K562 (cell line): Measurements from ENCODE around the gene DYNLT5. TPM values are rescaled to one million over a fixed set of nuclear protein-coding genes. Genes with fewer than 3 reads are reported as not detected.

Source experiments
- ATAC-seq: fragments of 200-7000 bp; cut with Tn5 transposase; 3 replicates; pipeline ENCODE4 v1.9.1; 2020; ENCODE audit warnings: moderate library complexity
- BruUV-seq: library from RNA; stranded (reverse); fragments of 400-500 nt; replicated peaks from 2 replicates; lab custom pipeline; 2021; lab: Mats Ljungman, UMichigan
- CTCF ChIA-PET: fragments of 300-600 bp; formaldehyde crosslinking; extraction: SDS; loops from one replicate; lab custom pipeline; 2021; ENCODE audit warnings: low intra/inter-chr PET ratio; lab: Yijun Ruan, JAX
- POLR2A ChIA-PET: fragments of 300-600, 350-650 bp; sonication (Branson Sonifier 250); formaldehyde crosslinking; extraction: SDS; loops from one replicate; lab custom pipeline; 2021; ENCODE audit warnings: antibody characterized with exemption, inconsistent platforms; lab: Yijun Ruan, JAX
- DNase-seq, 4 experiments: peaks; one replicate each; pipeline versions ENCODE4 v3.0.0 to v3.0.0-alpha.2; 2011 to 2018; ENCODE audit warnings: low spot score in 3 of 4, mixed read lengths in 3 of 4; ENCODE audit errors: extremely low read depth in 1 of 4
- FAIRE-seq: peaks from 2 replicates; lab custom pipeline; 2011; peaks lifted over from hg19 to GRCh38; lab: Jason Lieb, UNC
- H2AFZ ChIP-seq: 2 replicates; pipeline ENCODE4 v1.6.0; 2011; ENCODE audit warnings: low read depth, low read length, control low read depth, inconsistent platforms
- H3K27ac ChIP-seq: fragments of 200-600 bp; 3 replicates; pipeline ENCODE4 v1.8.0; 2011; ENCODE audit warnings: low read depth, mild to moderate bottlenecking, control low read depth, inconsistent platforms, low read length, moderate library complexity, mixed read lengths; ENCODE audit errors: extremely low read depth
- H3K27me3 ChIP-seq, 2 experiments: fragments of 300-600 bp in 1 of 2; 2 replicates in 1 of 2; 3 replicates in 1 of 2; pipeline versions ENCODE4 v1.6.0 to v1.8.0; 2011; ENCODE audit warnings: inconsistent platforms in 2 of 2, low read length in 2 of 2, mild to moderate bottlenecking in 1 of 2, mixed read lengths in 1 of 2, moderate library complexity in 1 of 2; ENCODE audit not compliant: control insufficient read depth in 2 of 2, insufficient read depth in 2 of 2
- H3K36me3 ChIP-seq: fragments of 300-600 bp; 3 replicates; pipeline ENCODE4 v1.8.0; 2011; ENCODE audit warnings: mild to moderate bottlenecking, low read length, inconsistent platforms; ENCODE audit not compliant: control insufficient read depth, insufficient read depth
- H3K4me1 ChIP-seq, 2 experiments: fragments of 200-600 bp in 1 of 2; replicated peaks in 1 of 2; 2 replicates in 1 of 2; 3 replicates in 1 of 2; pipeline versions ENCODE4 v1.5.1 to v1.8.0; 2011; ENCODE audit warnings: inconsistent platforms in 2 of 2, low read length in 2 of 2, mild to moderate bottlenecking in 1 of 2, mixed read lengths in 1 of 2, moderate library complexity in 1 of 2; ENCODE audit not compliant: control insufficient read depth in 2 of 2, insufficient read depth in 2 of 2
- H3K4me2 ChIP-seq: 2 replicates; pipeline ENCODE4 v1.6.1; 2011; ENCODE audit warnings: low read length, control low read depth, inconsistent platforms, mixed read lengths; ENCODE audit not compliant: insufficient read depth
- H3K4me3 ChIP-seq: fragments of 200-600 bp; sonication (generic), shearing (Covaris generic); 2 replicates; pipeline ENCODE4 v1.5.1; 2016; ENCODE audit warnings: control low read depth, inconsistent platforms
- H3K79me2 ChIP-seq: fragments of 200-600 bp; 3 replicates; pipeline ENCODE4 v1.8.0; 2011; ENCODE audit warnings: low read length, inconsistent platforms; ENCODE audit not compliant: control insufficient read depth, insufficient read depth
- H3K9ac ChIP-seq, 2 experiments: 2 replicates each; pipeline versions ENCODE4 v1.6.0 to v1.6.1; 2011; ENCODE audit warnings: low read depth in 2 of 2, low read length in 2 of 2, control low read depth in 1 of 2, inconsistent platforms in 1 of 2, mild to moderate bottlenecking in 1 of 2, mixed read lengths in 1 of 2; ENCODE audit not compliant: insufficient read depth in 1 of 2
- H3K9me1 ChIP-seq: one replicate; pipeline ENCODE4 v1.6.0; 2011; ENCODE audit warnings: inconsistent platforms, mild to moderate bottlenecking, low read length, moderate library complexity; ENCODE audit not compliant: control insufficient read depth, insufficient read depth
- H3K9me3 ChIP-seq: replicated peaks from 2 replicates; pipeline ENCODE4 v1.5.1; 2011; ENCODE audit warnings: low read depth, low read length, inconsistent platforms; ENCODE audit not compliant: control insufficient read depth, insufficient read depth
- H4K20me1 ChIP-seq: replicated peaks from 2 replicates; pipeline ENCODE4 v1.6.1; 2011; ENCODE audit warnings: low read length, inconsistent platforms, mixed read lengths; ENCODE audit not compliant: control insufficient read depth, insufficient read depth
- ADNP ChIP-seq: fragments of 200-800 bp; sonication (Bioruptor generic); IDR thresholded peaks from 2 replicates; pipeline ENCODE4 v1.6.1; 2016; ENCODE audit warnings: missing genetic modification characterization, missing compliant biosample characterization
- CREB1 ChIP-seq, 2 experiments: sonication (generic) in 1 of 2; formaldehyde crosslinking in 1 of 2; IDR thresholded peaks; 2 replicates each; pipeline versions ENCODE4 v1.6.1 to v1.8.0; 2012 to 2022; ENCODE audit warnings: inconsistent platforms in 1 of 2, mild to moderate bottlenecking in 1 of 2, missing genetic modification reagents in 1 of 2, moderate library complexity in 1 of 2
- DIDO1 ChIP-seq: fragments of 450-650 bp; IDR thresholded peaks from 2 replicates; pipeline ENCODE4 v1.6.1; 2016; ENCODE audit warnings: low read depth, missing biosample characterization, missing genetic modification characterization
- KLF16 ChIP-seq: IDR thresholded peaks from 2 replicates; pipeline ENCODE4 v1.6.1; 2016; ENCODE audit warnings: antibody characterized with exemption
- MIER1 ChIP-seq: fragments of 450-650 bp; IDR thresholded peaks from 2 replicates; pipeline ENCODE4 v1.6.1; 2016; ENCODE audit warnings: antibody characterized with exemption, mild to moderate bottlenecking, low read depth
- MTA2 ChIP-seq: fragments of 450-650 bp; IDR thresholded peaks from 2 replicates; pipeline ENCODE4 v1.6.1; 2016; ENCODE audit warnings: low read depth
- NCOA2 ChIP-seq, 2 experiments: fragments of 450-650 bp; IDR thresholded peaks; 2 replicates each; pipeline ENCODE4 v1.6.1; 2018; ENCODE audit warnings: mild to moderate bottlenecking in 2 of 2, moderate library complexity in 1 of 2; ENCODE audit not compliant: partially characterized antibody in 2 of 2
- NFRKB ChIP-seq: fragments of 450-650 bp; IDR thresholded peaks from 2 replicates; pipeline ENCODE4 v1.6.1; 2016; ENCODE audit warnings: low read depth
- NFYB ChIP-seq: IDR thresholded peaks from 2 replicates; pipeline ENCODE4 v1.6.1; 2011; ENCODE audit warnings: mild to moderate bottlenecking, moderate library complexity; ENCODE audit not compliant: insufficient read length; ENCODE audit errors: extremely low read depth
- NRF1 ChIP-seq, 2 experiments: fragments of 450-650 bp; IDR thresholded peaks in 1 of 2; conservative IDR thresholded peaks in 1 of 2; 2 replicates each; pipeline ENCODE4 v1.6.1; 2014; ENCODE audit warnings: mild to moderate bottlenecking in 2 of 2
- RBFOX2 ChIP-seq: fragments of 200-400 bp; formaldehyde crosslinking; IDR thresholded peaks from 2 replicates; pipeline ENCODE4 v1.6.1; 2017; ENCODE audit warnings: low read depth, mild to moderate bottlenecking, low read length, moderate library complexity
- SNRNP70 ChIP-seq: fragments of 200-400 bp; formaldehyde crosslinking; optimal IDR thresholded peaks from 2 replicates; pipeline ENCODE3; 2017; ENCODE audit warnings: low read depth, low read length
- SREBF1 ChIP-seq: fragments of 150-350 bp; IDR thresholded peaks from 2 replicates; pipeline ENCODE4 v1.6.1; 2014; ENCODE audit warnings: antibody characterized with exemption, low read depth, low read length, borderline replicate concordance
- TOE1 ChIP-seq, 2 experiments: fragments of 450-650 bp in 1 of 2; sonication (generic) in 1 of 2; formaldehyde crosslinking in 1 of 2; IDR thresholded peaks; 2 replicates each; pipeline versions ENCODE4 v1.7.1 to v1.8.0; 2016 to 2022; ENCODE audit warnings: borderline replicate concordance in 2 of 2, mild to moderate bottlenecking in 2 of 2, antibody characterized with exemption in 1 of 2, inconsistent platforms in 1 of 2, low read depth in 1 of 2, missing genetic modification reagents in 1 of 2, moderate library complexity in 1 of 2
- VEZF1 ChIP-seq: fragments of 200-800 bp; sonication (Bioruptor generic); IDR thresholded peaks from 2 replicates; pipeline ENCODE4 v1.6.1; 2017; ENCODE audit warnings: missing genetic modification characterization, missing compliant biosample characterization
- WHSC1 ChIP-seq: IDR thresholded peaks from one replicate; pipeline ENCODE4 v1.6.1; 2012; ENCODE audit warnings: low read length, control low read depth, inconsistent platforms
- ZBTB9 ChIP-seq: fragments of 450-650 bp; formaldehyde crosslinking; IDR thresholded peaks from 2 replicates; pipeline ENCODE4 v1.4.0; 2020; ENCODE audit warnings: mild to moderate bottlenecking, moderate library complexity
- ZC3H11A ChIP-seq: IDR thresholded peaks from 2 replicates; pipeline ENCODE4 v1.6.1; 2012; ENCODE audit warnings: low read depth, low read length, improper control_type of control experiment
- ZSCAN29 ChIP-seq: fragments of 450-650 bp; IDR thresholded peaks from 2 replicates; pipeline ENCODE4 v1.6.1; 2017
- WGBS: fragments of 100-300 bp; shearing (Covaris generic); methylation state at CpG from one replicate; pipeline ENCODE4 v1.1.6; 2016; ENCODE audit warnings: low coverage, mixed read lengths; ENCODE audit not compliant: insufficient coverage; ENCODE audit errors: missing lambda C conversion rate; 5-methylcytosine and 5-hydroxymethylcytosine counted together
- in situ Hi-C: fragments of 300-500 bp; cut with MboI; formaldehyde crosslinking; loops from 4 replicates; pipeline ENCODE4 v1.15.0; 2018; ENCODE audit warnings: inconsistent platforms, mixed read lengths
- intact Hi-C: fragments of 100-400 bp; cut with micrococcal nuclease; formaldehyde crosslinking; loops from 2 replicates; pipeline ENCODE4 v1.14.2; 2022
- polyA plus RNA-seq, 8 experiments: library from polyadenylated mRNA; depleted of rRNA in 4 of 8; stranded (reverse) in 5 of 8; unstranded in 3 of 8; fragments of >200 nt; fragmentation: Nextera tagmentation in 2 of 8; fragmentation: Illumina TruSeq in 1 of 8; extraction: Ambion mirVana in 2 of 8; extraction: Trizol in 1 of 8; gene quantifications; 2 replicates each; pipeline versions ENCODE4 v1.2.1 to v1.2.3, GENCODE V29; 2011 to 2014; ENCODE audit warnings: inconsistent platforms in 1 of 8, missing spikeins in 1 of 8
- total RNA-seq, 7 experiments: library from RNA; depleted of rRNA in 6 of 7; stranded (reverse); fragments of >200 nt in 6 of 7; fragmentation: Illumina TruSeq in 2 of 7; extraction: Trizol in 2 of 7; gene quantifications; 2 replicates each; pipeline versions ENCODE4 v1.2.1 to v1.2.3, GENCODE V29; 2011 to 2021; ENCODE audit warnings: low replicate concordance in 1 of 7

The DYNLT5 gene
- total and polyA plus RNA-seq, 9 of the 15 experiments (the other 6 are each of a cell fraction or from before 2014, with no cell fraction given) = not detected

DNA sequence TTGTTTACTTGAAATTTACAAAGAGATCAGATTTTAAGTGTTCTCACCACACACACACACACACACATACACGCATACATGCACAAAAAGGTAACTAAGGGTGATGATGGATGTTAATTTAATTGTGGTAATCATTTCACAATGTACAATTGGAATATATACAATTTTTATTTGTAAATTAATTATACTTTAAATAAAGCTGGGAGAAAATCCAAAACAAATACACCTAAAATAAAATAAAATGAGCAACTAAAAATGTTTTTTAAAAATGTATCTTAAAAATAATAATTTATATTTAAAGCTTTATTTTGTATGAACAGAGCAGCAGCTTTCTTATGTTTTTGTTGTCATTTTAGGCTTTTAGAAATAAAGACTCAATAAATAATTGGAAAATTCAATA, 57.0 kb downstream of the DYNLT5 start:
- TF ChIP-seq NRF1 (conservative IDR thresholded peaks at IDR 0.05 in 1 of 2, IDR thresholded peaks at IDR 0.05 in 1 of 2) = no peak
- no peak for TF ChIP-seq ZSCAN29
- TF ChIP-seq WHSC1 = no peak
- TF ChIP-seq NFRKB = no peak
- no peak for TF ChIP-seq VEZF1
- no peak for TF ChIP-seq SNRNP70
- no peak for TF ChIP-seq MIER1
- TF ChIP-seq TOE1 (IDR thresholded peaks at IDR 0.05; ENCODE audit: borderline replicate concordance) = no peak
- no peak for TF ChIP-seq TOE1 (CRISPR knock-in tag; IDR thresholded peaks at IDR 0.05; ENCODE audit: borderline replicate concordance, low read depth)
- no peak for TF ChIP-seq KLF16
- no peak for TF ChIP-seq NCOA2 (IDR thresholded peaks at IDR 0.05; ENCODE audit: partially characterized antibody in 2 of 2)
- TF ChIP-seq SREBF1 = no peak
- no peak for TF ChIP-seq ZC3H11A
- TF ChIP-seq ZBTB9 (CRISPR knock-in tag) = no peak
- TF ChIP-seq MTA2 = no peak
- TF ChIP-seq ADNP (tag) = no peak
- no peak for TF ChIP-seq NFYB
- no peak for TF ChIP-seq DIDO1 (tag)
- no peak for TF ChIP-seq CREB1 (IDR thresholded peaks at IDR 0.05)
- TF ChIP-seq CREB1 (CRISPR knock-in tag; IDR thresholded peaks at IDR 0.05) = no peak
- TF ChIP-seq RBFOX2 = no peak
- Histone ChIP-seq H3K4me1 (no peaks in the 10 kb centered on the region), H3K27me3 (no peaks in the 10 kb centered on the region), H3K4me3 (no peak overlapping the region), H3K27ac (no peak overlapping the region), H4K20me1 (no peaks in the 10 kb centered on the region), H3K9me3 (no peaks in the 10 kb centered on the region), H3K9ac (no peak overlapping the region), H3K36me3 (no peaks in the 10 kb centered on the region), H3K9me1 (no peaks in the 10 kb centered on the region), H2AFZ (no peak overlapping the region), H3K79me2 (no peaks in the 10 kb centered on the region), H3K4me2 (no peak overlapping the region)
- CTCF ChIA-PET = interaction anchor here (0.6 kb wide), 1 partner anchor 45 kb away, joined by 3 read pairs; no protein-coding TSS in a partner anchor
- FAIRE-seq (no peak), ATAC-seq (no peak), DNase-seq (no peak)
- in situ Hi-C loops = no loop called here
- intact Hi-C loops = no loop called here
- 23% methylated on average over 1 of the region's 1 CpG for WGBS
- POLR2A ChIA-PET = no interaction called here
- no TSS peak for BruUV-seq
